EH (cell line): ENCODE results near the gene BEAN1.
A peak's percentile ranks its signal among the peaks of the same experiment; 100 is the strongest.
"Not testable (repeated sequence)": the region's sequence is repeated elsewhere in the genome, so short reads cannot be mapped to it uniquely, and the experiment has no call there.

ENCODE experiments used
- DNase-seq: peaks from one replicate; pipeline ENCODE4 v3.0.0-alpha.2; 2015; ENCODE audit warnings: low read depth

Gene BEAN1

GRCh38 chr16:66508914-66509496 is 81.9 kb downstream of the BEAN1 start:
- DNase-seq, result no peak

DNA sequence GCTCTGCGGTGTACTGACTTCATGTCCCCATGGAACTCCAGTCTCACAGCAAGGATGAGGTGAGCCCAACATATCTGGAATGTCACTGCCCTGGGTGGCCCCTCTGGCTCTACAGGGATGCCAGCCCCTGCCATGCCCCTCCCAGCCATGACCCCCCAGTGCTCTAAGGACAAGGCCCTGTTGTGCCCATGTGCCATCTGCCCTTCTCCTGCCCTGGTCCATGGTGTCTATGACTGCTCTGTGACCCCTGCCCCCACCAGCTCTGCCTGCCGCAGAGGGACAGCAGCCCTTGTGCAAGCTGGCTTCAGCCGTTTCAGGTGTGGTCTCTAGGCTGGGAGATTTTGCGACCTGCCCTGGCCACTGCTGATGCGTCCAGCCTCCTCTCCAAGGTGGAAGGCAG is 82.5 kb downstream of the BEAN1 start:
- DNase-seq, result no peak

- DNase-seq, result no peak
Measured at GRCh38 chr16:66510298-66510697, 83.2 kb downstream of the BEAN1 start.

- DNase-seq, result peak; percentile 19
Measured at GRCh38 chr16:66510711-66511601, 83.9 kb downstream of the BEAN1 start.

GRCh38 chr16:66511602-66512271 is 84.6 kb downstream of the BEAN1 start:
- peak; percentile 89 for DNase-seq

DNA sequence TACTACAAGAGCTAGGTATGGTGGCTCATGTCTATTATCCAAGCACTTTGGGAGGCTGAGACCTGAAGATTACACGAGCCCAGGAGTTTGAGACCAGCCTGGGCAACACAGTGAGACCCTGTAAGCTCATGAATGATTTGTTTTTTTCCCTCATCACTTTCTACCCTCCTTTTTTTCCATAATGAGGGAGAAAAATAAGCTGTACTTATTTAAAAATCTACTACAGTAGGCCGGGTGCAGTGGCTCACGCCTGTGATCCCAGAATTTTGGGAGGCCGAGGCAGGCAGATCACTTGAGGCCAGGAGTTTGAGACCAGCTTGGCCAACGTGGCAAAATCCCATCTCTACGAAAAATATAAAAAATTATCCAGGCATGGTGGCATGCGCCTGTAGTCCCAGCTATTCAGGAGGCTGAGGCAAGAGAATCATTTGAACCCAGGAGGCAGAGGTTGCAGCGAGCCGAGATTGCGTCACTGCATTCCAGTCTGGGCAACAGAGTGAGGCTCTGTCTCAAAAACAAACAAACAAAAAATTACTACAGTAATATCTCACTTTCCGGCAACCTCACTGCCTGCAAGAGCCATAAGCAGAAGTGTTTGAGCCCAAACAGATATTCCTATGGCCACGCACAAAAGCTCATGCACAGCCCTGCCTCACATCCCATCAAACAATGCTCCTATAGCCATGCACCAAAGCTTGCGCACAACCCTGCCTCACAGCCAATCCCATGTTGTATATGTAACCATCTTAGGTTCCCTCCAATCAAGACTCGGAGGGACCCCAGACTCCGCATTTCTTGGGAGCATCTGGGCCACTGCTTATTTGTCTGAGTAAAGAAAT is 85.4 kb downstream of the BEAN1 start:
- DNase-seq, result peak; percentile 73

GRCh38 chr16:66513111-66513723 is 86.1 kb downstream of the BEAN1 start:
- DNase-seq, result no peak

DNA sequence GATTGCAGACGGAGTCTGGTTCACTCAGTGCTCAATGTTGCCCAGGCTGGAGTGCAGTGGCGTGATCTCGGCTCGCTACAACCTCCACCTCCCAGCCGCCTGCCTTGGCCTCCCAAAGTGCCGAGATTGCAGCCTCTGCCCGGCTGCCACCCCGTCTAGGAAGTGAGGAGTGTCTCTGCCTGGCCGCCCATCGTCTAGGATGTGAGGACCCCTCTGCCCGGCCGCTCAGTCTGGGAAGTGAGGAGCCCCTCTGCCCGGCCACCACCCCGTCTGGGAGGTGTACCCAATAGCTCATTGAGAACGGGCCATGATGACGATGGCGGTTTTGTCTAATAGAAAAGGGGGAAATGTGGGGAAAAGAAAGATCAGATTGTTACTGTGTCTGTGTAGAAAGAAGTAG is 87.3 kb downstream of the BEAN1 start:
- DNase-seq, result not testable (repeated sequence)

- DNase-seq, result not testable (repeated sequence)
Measured at GRCh38 chr16:66514980-66515595, 88.0 kb downstream of the BEAN1 start.

DNA sequence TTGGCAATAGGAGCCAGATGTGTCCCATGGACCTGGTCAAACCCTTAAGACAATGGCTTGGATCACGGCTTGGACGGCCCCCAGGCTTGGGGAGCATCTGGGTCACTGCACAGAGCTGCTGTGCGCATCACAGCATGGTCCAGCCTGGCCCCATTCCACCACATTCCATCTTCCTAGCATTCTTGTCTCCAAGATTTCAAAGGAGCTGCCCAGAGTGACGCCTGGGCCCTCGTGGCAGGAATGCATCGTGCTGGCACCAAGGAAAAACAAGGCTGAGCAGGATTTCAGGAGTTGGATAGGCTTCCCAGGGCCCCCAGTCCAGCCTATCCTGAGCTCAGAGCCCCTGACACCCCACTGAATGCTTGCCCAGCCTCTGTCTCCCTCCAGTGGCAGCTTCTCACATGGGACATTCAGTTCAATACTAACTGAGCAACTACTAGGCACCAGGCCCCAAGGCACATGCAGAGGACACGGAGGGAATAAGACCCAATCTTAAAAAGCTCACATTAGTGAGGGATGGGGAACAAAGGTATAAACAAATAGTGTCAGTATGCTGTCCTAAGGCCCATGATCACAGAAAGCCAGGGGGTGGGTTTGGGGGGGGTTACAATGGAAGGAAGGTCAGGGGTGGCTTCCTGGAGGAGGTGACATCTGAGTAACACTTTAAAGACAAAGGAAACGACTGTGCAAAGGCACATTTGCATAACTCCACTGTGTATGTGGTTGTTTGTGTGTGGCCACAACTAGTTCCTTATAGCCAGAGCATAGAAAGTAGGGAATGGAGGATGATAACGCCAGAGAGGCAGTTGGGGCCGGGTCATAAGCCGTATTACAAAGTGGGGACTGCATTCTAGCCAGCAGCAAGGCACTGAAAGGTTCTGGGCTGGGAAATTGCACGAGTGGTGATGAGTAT is 88.8 kb downstream of the BEAN1 start:
- peak; percentile 87 for DNase-seq

DNA sequence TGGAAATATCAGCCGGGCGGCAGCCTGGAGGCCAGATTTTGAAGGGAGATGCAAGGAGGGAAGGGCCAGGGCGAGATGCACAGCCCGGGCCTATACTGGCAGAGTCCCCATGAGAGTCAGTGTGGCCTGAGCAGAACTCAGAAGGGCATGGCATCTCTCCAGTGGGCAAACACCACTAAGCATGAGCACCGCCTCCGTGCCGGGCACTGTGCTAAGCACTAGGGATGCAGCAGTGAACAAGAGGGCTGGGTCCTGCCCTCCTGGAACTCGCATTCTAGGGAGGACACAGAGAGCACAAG is 89.4 kb downstream of the BEAN1 start:
- DNase-seq, result no peak

DNA sequence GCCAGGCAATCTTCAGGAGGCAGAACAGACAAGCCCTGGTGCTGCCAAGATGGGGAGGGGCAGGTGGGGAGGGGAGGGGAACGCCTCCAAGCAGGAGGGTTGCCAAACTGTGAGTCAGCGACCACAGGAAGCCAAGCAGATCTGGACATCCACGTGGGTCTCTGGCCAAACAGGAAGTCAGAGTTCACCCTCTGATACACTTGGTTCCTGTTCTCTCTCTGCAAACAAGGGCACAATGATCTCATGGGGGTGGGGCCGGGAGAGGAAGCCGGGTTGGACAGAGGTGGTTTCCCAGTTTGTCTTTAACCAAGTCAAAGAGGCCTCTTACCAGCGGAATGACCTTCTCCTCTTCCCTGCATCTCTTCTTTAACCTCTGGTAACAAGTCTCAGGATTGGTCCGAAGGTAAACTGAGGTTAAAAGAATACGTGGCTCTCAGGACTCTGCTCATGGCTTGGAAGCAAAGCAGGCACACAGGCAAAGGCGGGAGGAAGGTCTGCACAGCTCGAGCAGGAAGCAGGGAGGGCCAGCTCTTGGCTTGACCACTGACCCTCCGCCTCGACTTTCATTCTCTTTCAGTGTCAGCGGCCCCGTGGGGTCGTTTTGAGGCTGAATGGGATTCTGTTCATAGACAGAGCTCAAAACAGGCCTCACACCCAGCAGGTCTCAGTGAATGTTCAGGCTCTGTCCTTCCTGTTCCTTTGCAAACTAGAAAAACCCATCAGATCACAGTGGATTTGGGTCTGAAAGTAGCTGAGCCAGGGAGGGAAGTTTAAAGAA is 89.9 kb downstream of the BEAN1 start:
- peak; percentile 99 for DNase-seq

- no peak for DNase-seq
Measured at GRCh38 chr16:66517586-66518263, 90.6 kb downstream of the BEAN1 start.

DNA sequence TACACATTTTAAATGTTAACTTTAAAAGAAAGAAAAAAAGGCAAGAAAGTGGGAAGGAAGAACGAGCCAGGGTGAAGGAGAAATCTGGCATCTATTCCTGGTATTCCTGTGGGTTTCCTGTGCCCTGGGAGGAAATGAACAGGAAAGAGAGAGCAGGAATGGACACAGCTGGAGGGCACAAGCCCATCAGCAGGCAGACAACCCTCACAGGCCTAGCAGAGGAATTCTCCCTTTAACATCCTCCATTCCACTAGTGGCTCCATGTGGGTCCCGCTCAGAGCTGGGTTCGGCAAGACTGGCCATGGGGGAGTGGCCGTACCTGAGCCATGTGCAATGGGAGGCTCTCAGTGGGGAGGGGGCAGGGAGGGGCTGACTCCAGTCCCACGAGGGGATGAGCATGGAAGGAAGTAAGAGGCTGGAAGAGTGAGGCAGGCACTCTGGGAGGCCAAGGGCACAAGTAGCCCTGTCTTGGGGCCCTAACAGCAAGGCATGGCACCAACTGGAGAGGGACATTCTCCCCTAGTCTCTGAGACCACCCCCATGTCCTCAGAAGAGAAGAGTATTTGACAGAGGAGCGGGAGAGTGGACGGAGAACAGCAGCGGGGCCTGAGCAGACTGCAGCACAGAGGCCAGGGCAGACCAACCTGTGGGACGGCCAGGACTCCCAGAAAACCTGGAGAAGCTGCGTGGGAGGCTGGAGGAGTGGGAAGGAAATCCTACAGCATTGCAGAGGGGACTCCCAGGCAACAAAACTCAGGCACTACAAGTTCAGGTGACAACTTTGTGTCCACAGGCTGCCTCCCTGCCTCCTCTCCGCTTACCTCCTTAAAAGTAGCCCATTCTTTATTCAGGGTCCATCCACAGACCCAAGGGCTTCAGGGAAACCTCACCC is 92.6 kb downstream of the BEAN1 start:
- DNase-seq, result peak; percentile 6

DNA sequence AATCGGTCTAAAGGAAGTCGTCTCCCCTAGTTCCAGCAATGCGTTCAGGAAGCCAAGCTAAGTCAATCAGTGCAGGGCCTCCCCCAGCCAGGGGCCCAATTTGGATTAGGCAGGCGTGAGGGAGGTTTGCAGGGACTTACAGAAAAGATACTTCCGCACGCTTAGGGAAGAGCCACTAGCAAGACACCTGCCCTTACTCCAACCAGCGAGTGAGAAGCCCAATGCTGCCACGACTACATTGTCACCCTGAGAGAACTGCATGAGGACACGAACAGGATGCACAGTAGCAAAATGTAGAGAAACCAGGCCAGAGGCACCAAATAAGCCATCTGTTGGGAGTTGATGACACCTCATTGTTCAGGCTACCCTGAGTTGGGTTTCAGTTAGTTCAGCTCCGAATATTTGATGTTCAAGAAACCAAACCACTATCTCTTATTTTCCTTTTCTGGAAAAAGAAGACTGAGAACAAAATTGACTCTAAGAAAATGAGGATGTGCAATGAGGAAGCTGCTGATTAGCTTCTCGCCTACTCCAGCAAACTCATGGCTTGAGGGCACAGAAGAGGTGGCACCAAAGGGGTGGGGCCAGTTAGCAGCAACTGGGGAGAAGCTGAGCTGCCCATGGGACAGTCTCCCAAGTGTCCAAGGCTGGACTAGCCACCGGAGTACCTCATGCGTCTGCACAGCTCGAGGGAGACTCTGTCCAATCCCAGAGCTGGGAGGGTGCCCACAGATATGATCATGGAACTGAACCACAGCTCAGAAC is 93.5 kb downstream of the BEAN1 start:
- DNase-seq, result no peak

DNA sequence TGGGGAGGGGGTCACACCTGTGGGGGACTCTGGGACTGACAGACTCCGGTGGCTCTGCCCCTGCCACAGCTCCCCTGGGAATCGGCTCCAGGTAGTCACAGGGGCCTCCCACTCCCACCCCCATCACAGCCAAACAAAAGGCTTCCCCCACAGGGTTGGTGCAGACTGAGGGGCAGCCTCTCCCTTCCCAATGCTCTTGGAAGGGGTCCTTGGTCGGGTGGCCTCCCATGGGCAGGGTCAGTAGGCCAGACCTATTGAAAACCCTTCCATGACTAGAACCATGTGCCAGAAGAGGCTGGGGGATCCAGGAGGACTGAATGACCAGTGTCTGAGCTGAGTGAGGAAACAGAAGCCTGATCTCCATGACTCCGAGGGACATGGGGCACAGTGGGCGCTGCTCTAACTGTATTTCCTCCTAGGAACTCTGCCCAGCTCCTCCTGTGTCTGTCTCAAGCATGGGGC is 94.2 kb downstream of the BEAN1 start:
- no peak for DNase-seq
